A673 (cell line): ENCODE data around the gene ZNF672. TPM values are rescaled to one million over a fixed set of nuclear protein-coding genes. Genes with fewer than 3 reads are reported as not detected.

Experiments used
- BruUV-seq: library from RNA; stranded (reverse); fragments of 400-500 nt; replicated peaks from 2 replicates; lab custom pipeline; 2021; lab: Mats Ljungman, UMichigan
- CTCF ChIA-PET: fragments of 300-600 bp; sonication (Branson Sonifier 250); formaldehyde crosslinking; loops from one replicate; lab custom pipeline; 2022; ENCODE audit warnings: antibody characterized with exemption; lab: Charles Lee
- POLR2A ChIA-PET: fragments of 300-600 bp; sonication (Branson Sonifier 250); formaldehyde crosslinking; loops from one replicate; lab custom pipeline; 2022; ENCODE audit warnings: antibody characterized with exemption; ENCODE audit not compliant: low non-redundant PET; lab: Charles Lee
- DNase-seq: peaks from one replicate; pipeline ENCODE4 v3.0.0-alpha.2; 2015; ENCODE audit warnings: low spot score
- H3K27ac ChIP-seq: fragments of 200-600 bp; sonication (generic); 2 replicates; pipeline ENCODE4 v1.5.1; 2016; ENCODE audit warnings: mixed run types, low read depth, mild to moderate bottlenecking, mixed read lengths, antibody characterized with exemption, low read length; ENCODE audit not compliant: poor library complexity, severe bottlenecking
- H3K27me3 ChIP-seq: fragments of 200-600 bp; sonication (generic); replicated peaks from 2 replicates; pipeline ENCODE4 v1.6.1; 2017; ENCODE audit warnings: mixed run types, low read depth, mild to moderate bottlenecking, mixed read lengths, antibody characterized with exemption, low read length; ENCODE audit not compliant: insufficient read depth, poor library complexity
- H3K36me3 ChIP-seq: fragments of 200-600 bp; sonication (generic); 2 replicates; pipeline ENCODE4 v1.6.1; 2016; ENCODE audit warnings: mixed run types, mild to moderate bottlenecking, mixed read lengths, antibody characterized with exemption, low read length; ENCODE audit not compliant: insufficient read depth, poor library complexity, severe bottlenecking
- H3K4me1 ChIP-seq: fragments of 200-600 bp; sonication (generic); 2 replicates; pipeline ENCODE4 v1.6.1; 2017; ENCODE audit warnings: mixed run types, mild to moderate bottlenecking, mixed read lengths, antibody characterized with exemption, low read length; ENCODE audit not compliant: insufficient read depth, poor library complexity, severe bottlenecking
- H3K4me3 ChIP-seq: fragments of 200-600 bp; sonication (generic); 2 replicates; pipeline ENCODE4 v1.5.1; 2016; ENCODE audit warnings: low read depth, mixed run types, mild to moderate bottlenecking, mixed read lengths, low read length; ENCODE audit not compliant: poor library complexity, severe bottlenecking
- H3K9me3 ChIP-seq: fragments of 200-600 bp; sonication (generic); 2 replicates; pipeline ENCODE4 v1.6.1; 2016; ENCODE audit warnings: mixed run types, low read depth, mild to moderate bottlenecking, mixed read lengths, antibody characterized with exemption, low read length; ENCODE audit not compliant: poor library complexity, severe bottlenecking
- EZH2 ChIP-seq: fragments of 200-600 bp; sonication (generic); IDR thresholded peaks from 2 replicates; pipeline ENCODE4 v1.6.1; 2017; ENCODE audit warnings: borderline replicate concordance, low read depth, mild to moderate bottlenecking, mixed read lengths, antibody characterized with exemption, low read length; ENCODE audit not compliant: poor library complexity, severe bottlenecking
- intact Hi-C: fragments of 100-400 bp; cut with micrococcal nuclease; formaldehyde crosslinking; loops from one replicate; pipeline ENCODE4 v1.10.0; 2022; ENCODE audit not compliant: unreplicated experiment
- total RNA-seq: library from RNA; stranded (reverse); gene quantifications from 2 replicates; pipeline ENCODE4 v1.2.3, GENCODE V29; 2021
- TF ChIP-seq, protein P1 (sequence below): fragments of 300-800, 200-600 bp; sonication (generic); conservative IDR thresholded peaks from 2 replicates; pipeline ENCODE4 v1.5.1; 2017; ENCODE audit warnings: low read depth, mild to moderate bottlenecking, antibody characterized with exemption, low read length, moderate library complexity, mixed read lengths

ZNF672 gene
- total RNA-seq, 1 experiment from 2014 or later: 21.6 TPM

DNA sequence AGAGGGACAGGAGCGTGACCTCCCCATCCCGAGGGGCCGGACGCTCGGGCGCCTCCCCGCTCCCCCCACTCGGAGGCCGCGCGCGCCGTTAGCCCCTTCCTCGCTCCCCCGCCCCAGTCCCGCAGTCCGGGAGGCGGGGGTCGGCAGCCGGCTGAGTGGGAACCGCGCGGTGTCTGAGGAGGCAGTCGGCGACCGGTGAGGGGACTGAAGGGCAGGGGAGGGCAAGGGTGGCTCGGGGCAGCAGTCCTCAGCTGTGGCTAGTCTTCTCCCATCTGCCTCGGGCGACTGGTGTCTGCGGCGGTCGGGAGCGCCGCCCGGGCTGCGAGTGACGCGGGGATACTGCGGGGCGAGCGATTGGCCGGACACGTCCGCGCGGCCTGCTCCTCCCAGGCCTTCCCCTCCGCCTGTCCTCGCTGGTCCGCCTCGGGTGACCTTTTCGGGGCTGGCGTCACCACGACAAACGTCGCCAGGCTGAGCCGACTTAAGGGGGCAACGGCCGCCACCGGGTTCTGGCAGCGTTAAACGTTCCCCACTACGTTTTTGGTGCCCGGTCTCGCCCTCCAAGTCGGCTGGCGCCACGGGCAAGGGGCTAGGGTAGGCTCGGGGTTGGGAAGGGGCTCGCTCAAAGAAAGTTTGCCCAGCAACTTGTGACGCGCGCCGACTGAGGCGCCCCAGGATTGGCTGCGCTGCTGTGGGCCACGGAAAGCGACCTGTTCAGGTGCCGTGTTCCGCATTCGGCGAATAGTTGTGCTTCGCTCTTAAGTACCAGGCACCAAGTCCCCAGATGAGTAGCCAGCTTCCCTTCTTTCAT is 538 bp downstream of the ZNF672 start:
- H3K4me3 ChIP-seq: peak overlapping the region; percentile 94
- intact Hi-C loops: loop anchor here (1.0 to 2.0 kb wide), 2 partner anchors 12 to 20 kb away; partner anchors contain the start of gene ZNF692
- H3K4me1 ChIP-seq: peaks cover 4% of the 10 kb centered on the region
- peak overlapping the region; percentile 94 for H3K27ac ChIP-seq
- H3K36me3 ChIP-seq: no peaks in the 10 kb centered on the region
- no peaks in the 10 kb centered on the region for H3K27me3 ChIP-seq
- TF ChIP-seq EZH2: no peak
- TF ChIP-seq, protein P1, sequence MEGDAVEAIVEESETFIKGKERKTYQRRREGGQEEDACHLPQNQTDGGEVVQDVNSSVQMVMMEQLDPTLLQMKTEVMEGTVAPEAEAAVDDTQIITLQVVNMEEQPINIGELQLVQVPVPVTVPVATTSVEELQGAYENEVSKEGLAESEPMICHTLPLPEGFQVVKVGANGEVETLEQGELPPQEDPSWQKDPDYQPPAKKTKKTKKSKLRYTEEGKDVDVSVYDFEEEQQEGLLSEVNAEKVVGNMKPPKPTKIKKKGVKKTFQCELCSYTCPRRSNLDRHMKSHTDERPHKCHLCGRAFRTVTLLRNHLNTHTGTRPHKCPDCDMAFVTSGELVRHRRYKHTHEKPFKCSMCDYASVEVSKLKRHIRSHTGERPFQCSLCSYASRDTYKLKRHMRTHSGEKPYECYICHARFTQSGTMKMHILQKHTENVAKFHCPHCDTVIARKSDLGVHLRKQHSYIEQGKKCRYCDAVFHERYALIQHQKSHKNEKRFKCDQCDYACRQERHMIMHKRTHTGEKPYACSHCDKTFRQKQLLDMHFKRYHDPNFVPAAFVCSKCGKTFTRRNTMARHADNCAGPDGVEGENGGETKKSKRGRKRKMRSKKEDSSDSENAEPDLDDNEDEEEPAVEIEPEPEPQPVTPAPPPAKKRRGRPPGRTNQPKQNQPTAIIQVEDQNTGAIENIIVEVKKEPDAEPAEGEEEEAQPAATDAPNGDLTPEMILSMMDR: no peak
- no TSS peak for BruUV-seq
- DNase-seq: peak; percentile 86
- ChIA-PET CTCF (interaction anchor here (1.2 kb wide), 1 partner anchor 13 kb away, joined by 8 read pairs; the partner anchor contains the start of gene SH3BP5L), POLR2A (interaction anchor here (1.0 kb wide), 1 partner anchor 13 kb away, joined by 3 read pairs; the partner anchor contains the start of gene SH3BP5L)
- no peaks in the 10 kb centered on the region for H3K9me3 ChIP-seq

DNA sequence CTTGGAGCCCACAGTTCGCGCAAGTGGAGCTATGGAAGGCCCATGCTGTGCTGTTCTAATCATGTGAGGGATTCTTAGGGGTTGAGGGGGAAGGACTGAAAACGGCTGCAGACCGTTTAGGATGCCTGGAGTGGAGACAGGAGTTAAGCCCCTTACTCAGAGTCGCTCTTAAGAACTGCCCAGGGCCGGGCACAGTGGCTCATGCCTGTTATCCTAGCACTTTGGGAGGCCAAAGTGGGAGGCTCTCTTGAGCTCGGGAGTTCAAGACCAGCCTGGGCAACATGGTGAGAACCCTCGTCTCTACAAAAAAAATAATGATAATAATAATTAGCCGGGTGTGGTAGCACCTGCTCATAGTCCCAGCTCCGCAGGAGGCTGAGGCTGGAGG is 1.1 kb downstream of the ZNF672 start:
- no peaks in the 10 kb centered on the region for H3K9me3 ChIP-seq
- peaks cover 4% of the 10 kb centered on the region for H3K4me1 ChIP-seq
- peak overlapping the region; percentile 94 for H3K27ac ChIP-seq
- CTCF ChIA-PET: interaction anchor here (0.5 kb wide), 1 partner anchor 20 kb away, joined by 3 read pairs; no protein-coding TSS in a partner anchor
- no TSS peak for BruUV-seq
- H3K36me3 ChIP-seq: no peaks in the 10 kb centered on the region
- POLR2A ChIA-PET: no interaction called here
- no peaks in the 10 kb centered on the region for H3K27me3 ChIP-seq
- peak overlapping the region; percentile 94 for H3K4me3 ChIP-seq
- DNase-seq: no peak
- intact Hi-C loops: loop anchor here (2.0 kb wide), 1 partner anchor 20 kb away; the partner anchor contains the start of gene ZNF692
- TF ChIP-seq, protein P1: no peak
- TF ChIP-seq EZH2: no peak

DNA sequence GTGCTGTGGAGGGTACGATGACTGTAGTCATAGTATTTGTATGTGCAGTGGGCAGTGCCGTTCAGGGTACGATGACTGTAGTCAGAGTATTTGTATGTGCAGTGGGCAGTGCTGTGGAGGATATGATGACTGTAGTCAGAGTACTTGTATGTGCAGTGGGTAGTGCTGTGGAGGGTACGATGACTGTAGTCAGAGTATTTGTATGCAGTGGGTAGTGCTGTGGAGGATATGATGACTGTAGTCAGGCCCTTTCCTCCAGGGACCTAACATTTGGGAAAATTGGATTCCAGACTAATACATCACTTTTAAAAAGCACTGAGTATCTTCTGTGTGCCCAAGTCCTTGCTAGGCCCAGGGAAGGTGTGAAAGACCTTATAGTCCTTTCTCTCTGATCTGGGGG is 2.9 kb downstream of the ZNF672 start:
- no peak for DNase-seq
- no peak overlapping the region for H3K27ac ChIP-seq
- intact Hi-C loops: no loop called here
- TF ChIP-seq, protein P1: no peak
- POLR2A ChIA-PET: no interaction called here
- H3K9me3 ChIP-seq: no peaks in the 10 kb centered on the region
- H3K27me3 ChIP-seq: no peaks in the 10 kb centered on the region
- peaks cover 4% of the 10 kb centered on the region for H3K4me1 ChIP-seq
- no peak overlapping the region for H3K4me3 ChIP-seq
- CTCF ChIA-PET: no interaction called here
- no TSS peak for BruUV-seq
- peaks cover 3% of the 10 kb centered on the region for H3K36me3 ChIP-seq
